ENCODE results near the gene FARP2.
"Not testable (repeated sequence)": the region's sequence is repeated elsewhere in the genome, so short reads cannot be mapped to it uniquely, and the experiment has no call there.

Gene FARP2

DNA sequence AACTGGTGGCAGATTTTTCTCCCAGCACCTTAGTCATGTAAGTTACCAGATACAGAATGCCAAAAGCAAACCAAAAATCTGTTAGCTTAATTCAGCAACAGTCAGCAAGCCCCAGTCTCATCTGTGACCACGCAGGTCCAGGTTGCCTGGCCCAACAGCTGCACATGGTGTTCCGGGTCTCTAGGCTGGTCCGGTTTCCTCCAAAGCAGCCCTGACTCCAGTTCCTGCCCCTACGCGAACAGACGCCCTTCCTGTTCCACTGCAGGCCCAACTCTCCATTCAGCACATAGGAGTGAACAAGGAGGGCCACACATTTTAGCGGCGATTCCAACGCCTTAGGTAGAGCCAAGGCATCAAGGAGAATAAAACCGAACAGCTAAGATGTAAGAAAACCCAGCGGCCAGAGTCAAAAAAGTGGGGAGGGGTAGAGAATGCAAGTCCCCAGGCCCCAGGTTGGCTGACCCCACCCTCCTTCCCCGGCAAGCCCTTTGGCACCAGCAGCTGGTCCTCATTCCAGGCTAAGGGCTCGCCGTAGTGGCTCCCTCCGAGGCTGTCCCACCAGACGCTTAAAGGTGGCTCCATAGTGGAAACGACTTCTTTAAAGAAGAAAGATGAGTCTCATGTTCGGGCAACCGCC is 150.8 kb downstream of the FARP2 start:
- DNase-seq = no peak

DNA sequence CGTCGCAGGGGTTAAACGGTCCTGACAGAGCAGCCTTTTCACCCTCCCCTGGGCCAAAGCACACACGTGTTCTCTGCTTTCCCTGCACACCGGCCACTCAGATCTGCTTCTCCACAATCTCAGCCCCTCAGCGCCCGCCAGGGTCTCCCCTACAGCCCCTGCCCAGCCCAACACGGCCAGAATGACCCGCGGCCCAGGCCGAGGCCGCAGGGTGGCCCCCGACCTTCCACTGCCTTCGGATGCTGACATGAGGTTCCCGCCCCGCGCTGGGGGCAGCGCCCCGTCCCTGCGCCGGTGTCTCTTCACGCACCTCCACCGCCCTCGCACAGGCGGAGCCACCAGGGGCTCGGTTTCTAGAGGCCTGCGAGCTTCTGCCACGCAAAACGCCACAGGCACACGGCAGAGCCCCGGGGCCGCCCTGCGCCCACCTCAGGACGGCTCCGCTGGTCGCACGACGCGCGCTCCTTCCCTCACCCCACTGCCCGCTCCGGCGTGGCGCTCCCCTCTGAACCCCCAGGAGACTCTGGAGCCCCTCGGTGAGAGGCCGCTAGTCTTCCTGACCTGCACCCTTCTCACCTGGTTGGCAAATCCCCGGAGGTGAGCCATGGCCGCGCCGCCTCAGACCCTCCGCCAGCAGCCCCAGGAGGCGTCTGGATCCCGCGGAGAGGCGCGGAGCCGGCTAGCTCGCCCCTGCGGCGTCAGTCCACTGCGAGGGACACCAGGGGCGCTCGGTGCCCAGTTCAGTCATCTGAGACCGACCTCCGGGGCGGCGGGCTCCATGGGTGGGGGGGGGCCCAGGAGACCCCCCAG is 151.6 kb downstream of the FARP2 start:
- DNase-seq = peak; percentile 30

DNA sequence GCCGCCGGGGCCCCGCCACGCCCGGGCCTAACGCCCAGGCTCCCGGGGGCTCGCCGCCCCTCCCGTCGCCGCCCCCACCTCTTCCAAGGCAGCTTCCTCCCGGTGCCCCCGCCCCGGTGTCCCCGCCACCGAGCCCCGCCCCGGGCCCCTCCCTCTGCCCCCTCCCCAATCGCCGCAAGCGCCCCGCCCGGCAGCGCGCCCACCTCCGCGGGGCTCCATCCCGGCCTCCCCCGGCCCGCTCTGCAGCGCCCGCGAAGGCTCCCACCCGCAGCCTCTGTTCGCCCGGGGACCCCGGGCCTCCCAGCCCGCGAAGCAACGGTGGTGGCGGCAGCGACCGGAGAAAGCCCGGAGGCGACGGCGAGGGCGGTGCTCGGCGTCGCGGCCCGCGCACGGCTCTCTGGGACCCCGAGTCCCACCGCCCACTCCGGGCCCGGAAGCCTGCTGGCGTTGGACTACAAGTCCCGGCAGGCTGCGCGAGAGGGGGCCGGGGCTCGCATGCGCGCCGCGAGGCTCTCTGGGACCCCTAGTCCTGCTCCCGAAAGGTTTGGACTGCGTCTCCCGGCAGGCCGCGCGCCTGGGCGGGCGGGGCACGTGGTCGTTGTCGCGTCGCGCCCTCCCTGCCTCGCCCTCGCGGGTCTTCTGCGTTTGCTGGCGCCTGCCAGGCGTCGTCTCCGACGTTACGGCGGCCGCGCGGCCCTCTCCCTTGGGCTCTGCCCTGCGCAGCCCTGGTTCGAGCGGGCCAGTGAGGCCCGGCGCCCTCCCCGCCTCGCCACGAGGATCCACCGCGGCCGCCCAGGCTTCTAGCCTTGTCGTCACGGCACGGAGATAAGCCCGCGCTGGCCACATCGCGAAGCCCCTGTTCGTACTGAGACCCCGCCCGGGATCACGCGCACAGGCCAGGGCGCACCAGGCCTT is 152.4 kb downstream of the FARP2 start, which contains the start of gene STK25:
Gene STK25, minus strand, starts transcription at position 345 of the 915 bp plus-strand sequence. CDS start 549 bp downstream, outside the sequence.
- DNase-seq = peak; percentile 98

DNA sequence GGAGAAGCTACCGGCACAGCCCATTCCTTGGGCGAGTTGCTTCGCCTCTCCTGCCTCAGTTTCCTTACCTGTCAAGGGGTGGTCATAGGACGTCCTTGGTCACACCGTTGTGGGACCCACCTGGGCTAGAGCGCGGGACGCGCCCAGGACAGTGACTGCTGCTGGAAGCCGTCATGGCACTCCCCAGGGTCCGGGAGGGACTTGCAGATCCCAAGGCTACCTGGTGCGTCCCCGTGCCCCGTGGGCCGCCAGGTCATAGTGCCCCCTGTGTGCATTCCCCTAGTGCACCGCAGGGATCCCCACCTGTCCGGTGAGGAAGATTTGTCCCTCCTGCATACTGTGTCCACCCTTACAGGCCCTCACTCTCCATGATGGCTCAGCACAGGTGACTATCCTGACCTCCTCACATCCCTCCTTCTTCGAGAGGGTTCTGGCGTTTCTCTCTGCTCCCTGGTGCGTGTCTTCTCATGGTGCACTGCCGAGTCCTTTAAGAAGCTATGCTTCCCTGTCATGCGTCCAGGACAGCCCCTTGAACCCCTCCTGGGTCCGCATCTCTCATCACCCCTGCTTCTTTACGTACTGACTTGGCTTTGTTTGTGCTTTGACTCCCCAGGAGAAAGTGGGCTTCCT is 153.2 kb downstream of the FARP2 start:
- no peak for DNase-seq

DNA sequence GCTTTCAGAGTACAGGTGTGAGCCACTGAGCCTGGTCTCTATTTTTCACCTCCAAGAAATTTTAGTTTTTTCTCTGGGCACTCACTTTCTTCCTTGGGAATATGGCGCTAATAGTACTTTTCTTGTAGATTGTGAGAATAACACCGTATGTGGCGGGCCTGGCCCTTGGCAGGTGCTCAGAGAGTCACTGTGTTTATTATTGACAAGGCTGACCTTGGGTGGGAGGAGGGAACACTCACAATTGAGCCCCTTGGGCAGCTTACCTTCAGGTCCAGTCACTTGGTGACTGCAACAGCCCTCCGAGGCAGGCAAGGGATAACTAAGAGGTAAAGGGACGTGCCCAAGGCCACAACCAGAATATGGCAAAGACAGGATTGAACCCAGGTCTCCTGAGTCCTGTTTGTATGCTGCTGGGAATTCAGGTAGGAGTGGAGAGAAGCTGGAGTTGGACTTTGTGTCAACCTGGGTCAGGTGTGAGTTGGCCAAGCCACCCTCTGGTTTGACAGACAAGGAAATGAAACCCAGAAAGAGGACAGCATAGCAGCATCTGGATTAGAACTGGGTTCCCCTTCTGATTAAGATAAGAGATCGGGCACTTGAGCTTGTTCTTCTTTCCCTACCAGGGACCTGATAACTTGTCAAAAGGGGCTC is 155.1 kb downstream of the FARP2 start:
- no peak for DNase-seq

DNA sequence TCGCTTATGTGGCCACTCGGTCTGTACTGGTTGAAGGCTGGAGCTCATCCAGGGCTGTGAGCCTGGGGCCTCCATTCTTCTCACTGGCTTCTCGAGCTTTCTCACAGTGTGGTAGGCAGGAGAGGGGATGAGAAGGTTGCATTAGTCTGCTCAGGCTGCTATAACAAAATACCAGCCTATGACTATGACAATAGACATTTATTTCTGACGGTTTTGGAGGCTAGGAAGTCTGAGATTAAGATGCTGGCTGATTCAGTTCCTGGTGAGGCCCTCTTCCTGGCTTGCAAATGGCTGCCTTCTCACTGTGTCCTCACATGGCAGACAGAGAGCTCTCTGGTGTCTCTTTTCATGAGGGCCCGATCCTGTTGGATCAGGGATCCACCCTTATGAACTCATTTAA is 158.5 kb downstream of the FARP2 start:
- DNase-seq = no peak

DNA sequence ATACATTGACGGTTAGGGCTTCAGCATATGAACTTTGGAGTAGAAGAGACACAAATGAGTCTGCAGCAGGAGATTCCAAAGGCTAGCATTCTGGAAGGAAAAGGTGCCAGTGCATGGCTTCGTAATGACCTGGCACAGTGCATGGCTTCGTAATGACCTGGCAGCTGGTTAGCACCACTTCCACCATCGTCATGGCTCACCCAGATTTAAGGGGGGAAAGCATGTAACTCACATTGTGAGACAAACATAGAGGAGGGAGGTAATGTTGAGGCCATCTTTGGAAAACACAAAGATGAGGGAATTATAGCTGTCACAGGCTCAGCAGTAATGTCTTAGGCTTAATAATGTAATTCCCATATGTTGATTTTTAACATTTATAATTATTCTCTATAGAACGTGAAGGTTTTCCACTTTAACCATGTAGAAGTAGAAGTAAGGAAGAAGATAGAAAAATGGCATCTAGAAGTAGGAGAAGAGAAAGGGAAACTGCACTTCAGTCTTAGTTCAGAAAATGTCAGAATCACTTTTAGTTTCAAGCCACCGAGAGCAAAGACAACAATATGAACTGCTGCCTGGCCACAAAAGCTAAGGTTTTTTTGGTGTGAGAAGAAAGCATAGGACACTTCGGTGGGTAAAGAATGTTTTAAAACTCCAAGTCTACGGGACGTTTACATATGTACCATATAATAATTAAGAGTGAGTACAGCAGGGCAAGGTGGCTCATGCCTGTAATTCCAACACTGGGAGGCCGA is 159.1 kb downstream of the FARP2 start:
- no peak for DNase-seq

DNA sequence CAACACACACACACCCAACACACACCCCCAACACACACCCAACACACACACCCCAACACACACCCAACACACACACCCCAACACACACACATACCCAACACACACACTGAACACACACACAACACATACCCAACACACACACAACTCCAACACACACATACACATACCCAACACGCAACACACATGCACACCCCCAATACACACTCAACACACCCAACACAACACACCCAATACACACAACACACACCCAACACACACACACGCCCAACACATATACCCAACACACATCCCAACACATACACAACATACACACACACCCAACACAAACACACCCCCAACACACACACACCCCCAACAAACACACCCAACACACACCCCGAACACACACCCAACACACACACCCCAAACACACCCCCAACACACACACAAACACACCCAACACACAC is 160.5 kb downstream of the FARP2 start:
- no peak for DNase-seq

DNA sequence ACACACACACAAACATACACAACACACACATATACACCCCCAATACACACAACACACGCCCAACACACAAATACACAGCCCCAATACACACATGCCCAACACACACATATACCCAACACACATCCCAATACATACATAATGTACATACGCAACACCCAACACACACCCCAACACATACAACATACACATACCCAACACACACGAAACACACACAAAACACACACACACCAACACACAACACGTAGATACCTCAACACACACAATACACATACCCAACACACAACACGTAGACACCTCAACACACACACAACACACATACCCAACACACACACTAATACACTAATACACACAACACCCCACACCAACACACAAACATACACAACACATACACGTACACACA is 161.2 kb downstream of the FARP2 start:
- no peak for DNase-seq

DNA sequence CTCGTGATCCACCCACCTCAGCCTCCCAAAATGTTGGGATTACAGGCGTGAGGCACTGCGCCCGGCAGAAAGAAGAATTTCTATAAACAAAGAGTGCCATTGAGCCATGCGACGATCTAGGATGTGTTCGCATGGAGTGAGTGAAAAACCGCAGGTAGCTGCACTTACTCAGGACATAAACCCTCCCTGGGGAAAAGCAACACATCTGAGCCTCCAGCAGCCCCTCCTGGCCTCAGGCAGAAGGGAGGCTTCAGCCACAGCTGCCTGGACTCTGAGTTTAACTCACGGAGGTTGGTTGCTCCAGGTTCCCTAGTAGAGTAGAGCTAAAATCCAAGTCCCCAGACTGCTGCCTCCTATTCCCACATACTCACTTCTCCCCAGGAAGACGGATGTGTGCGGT is 163.6 kb downstream of the FARP2 start:
- no peak for DNase-seq

DNA sequence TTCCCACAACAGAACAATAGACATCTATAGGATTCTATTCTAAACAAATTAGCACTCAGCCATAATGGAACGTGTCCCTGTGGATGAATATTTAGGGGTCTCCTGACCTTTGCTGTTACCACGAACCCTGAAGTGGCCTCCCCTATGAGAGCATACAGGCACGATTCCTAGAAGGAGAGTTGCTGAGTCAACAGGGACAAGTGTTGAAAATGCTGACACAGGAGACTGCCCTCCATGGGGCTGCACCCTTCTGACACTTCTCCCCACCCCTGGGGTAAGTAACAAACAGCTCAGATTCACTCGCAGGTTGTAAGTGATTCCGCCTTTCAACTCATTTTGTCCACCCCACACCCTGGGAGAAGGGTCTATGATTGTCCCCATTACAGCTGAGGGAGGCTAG is 166.4 kb downstream of the FARP2 start:
- DNase-seq = no peak

DNA sequence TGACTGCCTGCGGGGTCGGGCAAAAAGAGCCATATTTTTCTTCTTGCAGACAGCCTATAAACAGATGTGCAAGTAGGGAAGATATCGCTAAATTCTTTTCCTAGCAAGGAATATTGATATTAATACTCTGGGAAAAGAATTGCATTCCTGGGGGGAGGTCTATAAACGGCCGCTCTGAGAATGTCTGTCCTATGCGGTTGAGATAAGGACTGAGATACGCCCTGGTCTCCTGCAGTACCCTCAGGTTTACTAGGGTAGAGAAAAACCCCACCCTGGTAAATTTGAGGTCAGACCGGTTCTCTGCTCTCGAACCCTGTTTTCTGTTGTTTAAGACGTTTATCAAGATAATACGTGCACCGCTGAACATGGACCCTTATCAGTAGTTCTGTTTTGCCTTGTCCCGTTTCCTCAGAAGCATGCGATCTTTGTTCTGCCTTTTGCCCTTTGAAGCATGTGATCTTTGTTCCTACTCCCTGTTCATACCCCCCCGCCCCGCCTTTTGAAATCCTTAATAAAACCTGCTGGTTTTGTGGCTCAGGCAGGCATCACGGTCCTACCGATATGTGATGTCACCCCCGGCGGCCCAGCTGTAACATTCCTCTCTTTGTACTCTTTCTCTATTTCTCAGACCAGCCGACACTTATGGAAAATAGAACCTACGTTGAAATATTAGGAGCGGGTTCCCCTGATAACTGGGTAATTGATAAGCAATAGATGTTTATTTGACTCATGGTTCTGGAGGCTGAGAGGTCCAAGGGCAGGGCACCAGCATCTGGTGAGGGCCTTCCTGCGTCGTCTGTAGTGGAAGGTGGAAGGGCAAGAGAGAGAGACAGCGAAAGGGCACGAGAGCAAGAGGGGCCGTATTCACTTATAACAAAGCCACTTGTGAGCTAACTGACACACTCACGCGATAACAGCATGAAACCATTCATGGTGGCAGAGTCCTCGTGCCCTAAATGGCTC is 170.0 kb downstream of the FARP2 start:
- DNase-seq = not testable (repeated sequence)

DNA sequence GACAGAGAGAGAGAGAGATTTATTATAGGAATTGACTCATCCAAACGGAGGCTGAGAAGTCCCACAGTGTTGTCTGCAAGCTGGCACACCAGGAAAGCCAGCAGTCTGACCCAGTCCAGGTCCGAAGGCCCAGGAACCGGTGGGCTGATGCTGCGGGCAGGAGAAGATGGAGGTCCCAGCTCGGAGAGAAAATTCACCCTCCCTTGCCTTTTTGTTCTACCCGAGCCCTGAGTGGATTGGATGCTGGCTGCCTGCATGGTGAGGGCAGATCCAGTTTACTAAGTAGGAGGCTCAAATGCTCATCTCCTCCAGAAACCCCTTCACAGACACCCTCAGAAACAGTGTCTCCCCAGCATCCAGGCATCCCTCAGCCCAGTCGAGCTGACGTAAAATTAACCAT is 174.5 kb downstream of the FARP2 start:
- no peak for DNase-seq

DNA sequence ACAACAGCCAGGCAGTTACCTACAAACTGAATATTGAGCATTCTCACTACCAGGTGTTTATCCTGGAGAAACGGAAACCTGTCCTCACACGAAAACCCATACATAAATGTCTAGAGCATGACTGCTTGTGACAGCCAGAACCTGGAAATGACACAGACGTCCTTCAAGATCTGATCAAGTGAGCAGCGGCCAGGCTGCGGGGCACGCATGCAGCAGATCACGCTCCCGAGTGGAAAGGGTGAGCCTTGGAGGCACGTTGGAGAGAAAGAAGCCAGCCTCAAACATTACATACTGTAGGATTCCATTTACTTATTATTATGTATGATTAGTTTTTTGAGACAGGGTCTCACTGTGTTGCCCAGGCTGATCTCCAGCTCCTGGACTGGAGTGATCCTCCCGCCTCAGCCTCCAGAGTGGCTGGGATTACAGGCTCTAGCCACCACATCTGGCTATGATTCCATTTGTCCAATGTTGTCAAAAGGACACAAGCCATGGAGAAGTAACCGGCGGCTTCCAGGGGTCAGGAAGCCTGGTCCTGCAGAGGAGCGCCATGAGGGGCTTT is 175.2 kb downstream of the FARP2 start:
- no peak for DNase-seq

DNA sequence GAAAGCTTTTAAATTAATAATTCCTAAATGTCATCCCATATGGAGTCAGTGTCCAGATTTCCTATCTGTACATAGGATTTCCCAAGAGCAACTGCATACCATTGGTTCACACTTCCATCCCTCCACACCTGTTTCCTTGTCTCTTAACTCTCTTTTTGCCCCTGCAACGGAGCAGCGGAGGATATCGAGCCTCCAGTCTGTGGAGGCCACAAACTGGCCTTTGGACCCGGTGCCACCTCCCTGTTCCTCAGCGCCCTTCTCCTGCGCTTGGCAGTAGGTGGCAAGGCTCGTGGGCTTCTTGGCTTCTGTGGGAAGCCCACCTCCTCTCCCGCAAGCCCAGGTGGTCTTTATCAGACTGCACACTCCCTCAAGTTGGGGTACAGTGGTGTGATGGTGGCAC is 176.1 kb downstream of the FARP2 start:
- DNase-seq = no peak

DNA sequence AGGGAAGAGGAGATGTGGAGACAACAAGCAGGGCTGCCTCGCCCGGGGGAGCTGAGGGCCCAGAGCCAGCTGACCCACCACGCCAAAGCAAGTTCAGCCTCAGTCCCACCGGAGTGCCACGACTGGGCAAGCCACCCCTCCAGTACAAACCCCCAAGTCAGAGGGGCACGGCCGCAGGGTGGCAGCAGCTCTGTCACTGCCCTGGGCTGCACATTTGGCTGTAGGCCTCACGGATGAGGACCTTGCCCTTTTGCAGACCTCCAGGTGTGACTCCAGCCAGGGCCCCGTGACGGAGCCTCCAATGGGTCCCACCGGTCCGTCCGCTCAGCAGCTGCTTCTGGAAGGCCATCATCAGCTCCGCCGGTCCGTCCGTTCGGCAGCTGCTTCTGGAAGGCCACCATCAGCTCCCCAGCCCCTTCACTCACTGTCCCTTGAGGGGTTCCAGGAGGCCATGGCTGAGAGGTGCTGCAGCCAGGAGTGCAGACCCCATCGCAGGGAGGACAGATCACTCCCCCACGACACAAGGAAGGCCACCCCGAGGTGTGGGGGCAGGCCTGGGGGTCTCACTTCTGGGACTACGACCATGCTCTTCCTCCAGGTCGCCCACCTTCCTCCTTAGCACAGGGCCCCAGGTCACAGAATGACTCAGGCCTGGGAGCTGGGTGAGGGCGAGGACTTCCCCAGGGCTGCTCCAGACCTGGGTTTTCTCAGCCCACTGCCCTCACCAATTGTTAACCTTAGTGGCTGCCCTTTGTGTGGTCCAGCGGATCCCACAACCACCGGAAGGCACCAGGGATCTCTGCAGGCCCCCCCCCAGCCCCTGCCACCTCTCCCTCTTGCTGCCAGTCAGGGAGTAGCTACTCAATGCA is 176.9 kb downstream of the FARP2 start:
- DNase-seq = no peak

DNA sequence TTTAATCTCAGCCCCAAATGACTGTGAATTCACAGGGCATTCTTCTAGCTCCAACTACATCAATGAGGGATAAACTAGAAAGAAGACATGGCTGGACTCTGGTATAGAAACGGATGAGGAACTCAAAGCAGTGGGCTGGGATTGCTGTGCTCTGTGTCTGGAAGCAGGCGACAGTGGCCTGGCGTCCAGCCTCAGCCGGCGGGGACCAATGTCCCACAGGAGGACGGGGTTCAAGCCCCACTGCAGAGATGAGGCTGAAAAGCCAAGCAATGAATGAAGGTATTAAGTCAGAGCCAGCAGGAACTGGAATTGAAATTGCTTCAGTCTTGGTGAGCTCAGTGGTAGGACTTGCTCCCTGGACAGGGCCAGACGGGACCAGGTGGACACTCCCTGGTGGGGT is 178.2 kb downstream of the FARP2 start:
- DNase-seq = no peak

DNA sequence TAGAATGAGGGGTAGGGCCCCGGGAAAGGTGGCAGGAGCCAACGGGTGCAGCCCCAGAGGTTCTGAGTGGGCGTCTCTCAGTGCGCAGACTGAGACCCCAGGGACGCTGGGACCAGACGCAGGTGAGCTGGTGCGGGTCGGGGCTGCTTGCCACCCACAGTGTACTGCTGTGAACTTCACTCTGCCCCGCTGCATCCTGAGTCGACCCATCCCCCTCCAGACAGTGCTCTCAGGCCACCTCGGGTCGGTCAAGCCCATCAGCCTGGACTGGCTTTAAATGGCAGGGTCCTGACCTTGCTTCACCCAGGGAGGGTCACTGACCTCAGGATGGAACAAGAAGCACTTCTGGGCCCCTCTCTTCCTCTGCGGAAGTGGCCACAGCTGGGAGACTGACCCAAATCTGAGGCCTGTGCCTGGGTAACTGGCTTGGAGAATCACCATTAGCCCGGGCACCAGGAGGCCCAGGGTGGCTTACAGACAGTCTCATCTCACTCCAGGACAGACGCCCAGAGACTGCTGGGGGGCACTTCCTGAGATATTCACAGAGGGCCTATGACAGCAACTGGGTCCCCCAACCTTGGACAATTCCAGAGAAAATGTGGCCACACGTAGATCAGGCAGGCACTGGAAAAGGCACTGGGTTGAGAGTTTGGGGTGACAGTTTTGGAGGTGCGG is 178.8 kb downstream of the FARP2 start:
- DNase-seq = no peak

Data from CD4-positive, alpha-beta T cell treated with Interleukin-17A for 4 hours (primary cell).